Ovary (tissue), 3 donors: ENCODE measurements around the gene COASY.

Experiments used
- POLR2A ChIP-seq: fragments of 450-650 bp; IDR thresholded peaks from one replicate; pipeline ENCODE4 v1.6.1; 2017; ENCODE audit warnings: antibody characterized with exemption, mild to moderate bottlenecking, moderate library complexity
- TF ChIP-seq, protein P1 (sequence below), 3 donors: fragments of 450-650 bp in 2 of 3; fragments of 200-600 bp in 1 of 3; IDR thresholded peaks; one replicate each; pipeline versions ENCODE4 v1.5.1 to v1.8.0; 2016 to 2022; ENCODE audit warnings: antibody characterized with exemption in 3 of 3, mild to moderate bottlenecking in 1 of 3
- donor health status: DM: no; HTN: no; CAD: no.

DNA sequence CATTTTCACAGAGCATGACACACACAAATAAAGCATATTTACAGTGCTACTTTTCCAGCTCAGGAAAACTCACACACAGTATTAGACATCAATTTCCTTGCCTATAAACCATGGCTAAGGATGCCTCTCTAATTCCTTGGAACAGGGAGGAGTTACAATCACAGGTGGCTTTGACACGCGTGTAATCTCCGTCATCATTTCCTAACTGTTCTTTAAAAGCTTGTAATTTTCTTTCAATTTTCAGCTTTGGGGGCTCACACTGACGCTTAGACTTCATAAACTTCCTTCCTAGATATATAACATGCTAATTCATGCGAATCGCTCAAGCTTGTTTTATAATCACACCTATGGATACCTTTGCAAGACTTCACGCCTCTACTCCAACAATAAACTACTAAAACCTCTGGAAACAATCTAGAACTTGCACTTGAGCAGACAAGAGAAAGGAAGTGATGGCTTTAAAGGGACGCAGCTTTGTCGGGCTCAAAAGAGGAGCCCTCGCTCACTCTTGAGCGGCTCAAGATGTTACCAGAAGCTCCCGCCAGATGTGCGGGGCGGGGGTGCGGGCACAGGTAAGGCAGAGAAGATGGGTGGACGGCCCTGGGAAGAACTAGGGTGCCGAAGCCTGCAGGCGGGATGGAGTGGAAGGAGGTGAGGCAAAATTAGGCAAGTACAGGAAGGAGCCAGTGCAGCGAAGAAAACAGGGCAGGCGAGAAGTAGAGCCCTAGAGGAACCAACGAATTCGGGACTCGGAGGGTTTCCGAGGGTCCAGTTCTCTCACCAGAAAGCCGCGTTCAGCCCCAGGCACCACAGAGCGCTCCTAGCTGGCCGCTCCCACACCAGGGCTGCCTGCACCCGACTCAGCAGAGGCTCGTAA is 46.6 kb downstream of the COASY start:
- TF ChIP-seq, protein P1, sequence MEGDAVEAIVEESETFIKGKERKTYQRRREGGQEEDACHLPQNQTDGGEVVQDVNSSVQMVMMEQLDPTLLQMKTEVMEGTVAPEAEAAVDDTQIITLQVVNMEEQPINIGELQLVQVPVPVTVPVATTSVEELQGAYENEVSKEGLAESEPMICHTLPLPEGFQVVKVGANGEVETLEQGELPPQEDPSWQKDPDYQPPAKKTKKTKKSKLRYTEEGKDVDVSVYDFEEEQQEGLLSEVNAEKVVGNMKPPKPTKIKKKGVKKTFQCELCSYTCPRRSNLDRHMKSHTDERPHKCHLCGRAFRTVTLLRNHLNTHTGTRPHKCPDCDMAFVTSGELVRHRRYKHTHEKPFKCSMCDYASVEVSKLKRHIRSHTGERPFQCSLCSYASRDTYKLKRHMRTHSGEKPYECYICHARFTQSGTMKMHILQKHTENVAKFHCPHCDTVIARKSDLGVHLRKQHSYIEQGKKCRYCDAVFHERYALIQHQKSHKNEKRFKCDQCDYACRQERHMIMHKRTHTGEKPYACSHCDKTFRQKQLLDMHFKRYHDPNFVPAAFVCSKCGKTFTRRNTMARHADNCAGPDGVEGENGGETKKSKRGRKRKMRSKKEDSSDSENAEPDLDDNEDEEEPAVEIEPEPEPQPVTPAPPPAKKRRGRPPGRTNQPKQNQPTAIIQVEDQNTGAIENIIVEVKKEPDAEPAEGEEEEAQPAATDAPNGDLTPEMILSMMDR (IDR thresholded peaks at IDR 0.05): no peak
- no peak for TF ChIP-seq POLR2A
